Measurements from ENCODE around the gene SREBF1. TPM values are rescaled to one million over a fixed set of nuclear protein-coding genes. Genes with fewer than 3 reads are reported as not detected.

The SREBF1 gene
- total and polyA plus RNA-seq, 10 of the 15 experiments (the other 5 are each of a cell fraction or from before 2014, with no cell fraction given) = 1.4 to 84.6 (median 20.4) TPM

- H2AFZ ChIP-seq (ENCODE audit: control insufficient read depth, low read depth, low read length) = no peak overlapping the region
- DNase-seq (ENCODE audit: low read depth, low spot score) (no peak), ATAC-seq (no peak), FAIRE-seq (no peak)
- ChIA-PET RAD21 (ENCODE audit: unreplicated experiment) (interaction anchor here (0.9 to 1.5 kb wide), 2 partner anchors 20 to 44 kb away, joined by 3 to 5 read pairs; partner anchors contain the start of gene SREBF1), SMC1A (ENCODE audit: uncharacterized antibody, unreplicated experiment) (no interaction called here), POLR2A (interaction anchor here (0.8 kb wide), 1 partner anchor 20 kb away, joined by 4 read pairs; the partner anchor contains the start of gene SREBF1), CTCF (no interaction called here)
- intact Hi-C loops (cut with micrococcal nuclease; ENCODE audit: unreplicated experiment) = no loop called here
- no peak overlapping the region for H3K9ac ChIP-seq (ENCODE audit: control insufficient read depth, insufficient read depth, low read length)
- 89% methylated on average over 18 of the region's 22 CpGs for WGBS (ENCODE audit: insufficient coverage, insufficient replicate concordance, low lambda C conversion rate, missing lambda C conversion rate)
- H3K79me2 ChIP-seq (ENCODE audit: control insufficient read depth, insufficient read depth, low read length) = no peaks in the 10 kb centered on the region
- H3K27me3 ChIP-seq (replicated peaks in 1 of 2; ENCODE audit: control insufficient read depth in 2 of 2, insufficient read depth in 2 of 2, low read length in 1 of 2) = no peaks in the 10 kb centered on the region
- no peak overlapping the region for H3K27ac ChIP-seq (ENCODE audit: control insufficient read depth, insufficient read depth)
- peaks cover 21% of the 10 kb centered on the region for H3K4me1 ChIP-seq (ENCODE audit: control insufficient read depth, insufficient read depth, low read length)
- H4K20me1 ChIP-seq (ENCODE audit: control insufficient read depth, insufficient read depth) = no peaks in the 10 kb centered on the region
- no peak for TF ChIP-seq PBX3 (IDR thresholded peaks at IDR 0.05; ENCODE audit: insufficient replicate concordance, low read depth, low read length)
- TF ChIP-seq POLR2A (IDR thresholded peaks at IDR 0.05; ENCODE audit: low read depth, low read length) = peak; percentile 33
- H3K4me3 ChIP-seq = no peak overlapping the region
- in situ Hi-C loops (cut with MboI) = no loop called here
- no TSS peak for BruUV-seq (replicated peaks)
- H3K4me2 ChIP-seq (ENCODE audit: control insufficient read depth, insufficient read depth) = no peak overlapping the region
- H3K9me3 ChIP-seq (replicated peaks; ENCODE audit: control insufficient read depth, insufficient read depth, low read length) = no peaks in the 10 kb centered on the region
- peaks cover 8 to 40% of the 10 kb centered on the region in 2 experiments; a peak in 3 of 4 replicates for H3K36me3 ChIP-seq (ENCODE audit: control insufficient read depth in 2 of 2, insufficient read depth in 2 of 2, low read length in 1 of 2)
These were observed 20.5 kb downstream of the SREBF1 start for GRCh38 chr17:17816240-17816814.

- Histone ChIP-seq H3K36me3 (ENCODE audit: control insufficient read depth in 2 of 2, insufficient read depth in 2 of 2, low read length in 1 of 2) (peaks cover 8 to 40% of the 10 kb centered on the region in 2 experiments; a peak in 3 of 4 replicates), H3K9me3 (replicated peaks; ENCODE audit: control insufficient read depth, insufficient read depth, low read length) (no peaks in the 10 kb centered on the region), H3K27ac (ENCODE audit: control insufficient read depth, insufficient read depth) (no peak overlapping the region), H3K4me3 (no peak overlapping the region), H4K20me1 (ENCODE audit: control insufficient read depth, insufficient read depth) (no peaks in the 10 kb centered on the region), H2AFZ (ENCODE audit: control insufficient read depth, low read depth, low read length) (no peak overlapping the region), H3K4me1 (ENCODE audit: control insufficient read depth, insufficient read depth, low read length) (peaks cover 20% of the 10 kb centered on the region), H3K27me3 (replicated peaks in 1 of 2; ENCODE audit: control insufficient read depth in 2 of 2, insufficient read depth in 2 of 2, low read length in 1 of 2) (no peaks in the 10 kb centered on the region), H3K9ac (ENCODE audit: control insufficient read depth, insufficient read depth, low read length) (no peak overlapping the region), H3K4me2 (ENCODE audit: control insufficient read depth, insufficient read depth) (no peak overlapping the region), H3K79me2 (ENCODE audit: control insufficient read depth, insufficient read depth, low read length) (no peaks in the 10 kb centered on the region)
- SMC1A ChIA-PET (ENCODE audit: uncharacterized antibody, unreplicated experiment) = no interaction called here
- ATAC-seq (no peak), DNase-seq (ENCODE audit: low read depth, low spot score) (no peak), FAIRE-seq (no peak)
- CTCF ChIA-PET = interaction anchor here (5.3 kb wide), 1 partner anchor 42 kb away, joined by 86 read pairs; no protein-coding TSS in a partner anchor
- POLR2A ChIA-PET = interaction anchor here (0.8 to 1.0 kb wide), 2 partner anchors 21 to 26 kb away, joined by 3 to 4 read pairs; partner anchors contain the start of gene SREBF1
- BruUV-seq (replicated peaks) = no TSS peak
- RAD21 ChIA-PET (ENCODE audit: unreplicated experiment) = interaction anchor here (0.8 to 0.9 kb wide), 2 partner anchors 21 kb away, joined by 3 to 4 read pairs; partner anchors contain the start of gene SREBF1
- in situ Hi-C loops (cut with MboI) (no loop called here), intact Hi-C loops (cut with micrococcal nuclease; ENCODE audit: unreplicated experiment) (no loop called here)
- TF ChIP-seq ATF7 (IDR thresholded peaks at IDR 0.05; ENCODE audit: low read depth) = no peak
- peak; percentile 4; the same call in 1 of the 2 replicates for TF ChIP-seq POLR2A (IDR thresholded peaks at IDR 0.05; ENCODE audit: low read depth, low read length)
- 85% methylated on average over 16 of the region's 17 CpGs for WGBS (ENCODE audit: insufficient coverage, insufficient replicate concordance, low lambda C conversion rate, missing lambda C conversion rate)
These were observed 21.2 kb downstream of the SREBF1 start for GRCh38 chr17:17815436-17816200.

All from GM12878 (cell line).